Central memory CD4-positive, alpha-beta T cell (primary cell): ENCODE measurements around the gene RAPGEF3.

Source experiments
- DNase-seq: peaks from one replicate; pipeline ENCODE4 v3.0.0; 2022

The RAPGEF3 gene

GRCh38 chr12:47755655-47756562 lies 2.8 kb downstream of the RAPGEF3 start:
- peak; percentile 29 for DNase-seq

DNA sequence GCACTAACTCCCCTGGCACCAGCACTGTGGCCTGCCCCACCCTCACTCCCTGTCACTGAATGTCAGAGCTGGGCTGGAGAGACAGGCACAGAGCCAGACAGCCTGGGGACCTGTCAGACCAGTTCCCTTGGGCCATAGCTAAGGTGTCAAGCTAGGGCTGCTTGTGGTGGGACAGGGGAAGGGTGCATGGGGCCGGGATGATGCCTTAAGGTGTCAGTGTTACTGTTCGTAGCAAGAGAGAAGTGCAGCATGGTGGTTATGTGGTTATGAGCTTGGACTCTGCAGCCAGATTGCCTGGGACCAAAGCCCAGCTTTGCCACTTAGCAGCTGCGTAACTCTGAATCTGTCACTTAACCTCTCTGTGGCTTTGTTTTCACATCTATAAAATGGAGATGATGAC lies 3.8 kb downstream of the RAPGEF3 start:
- DNase-seq: no peak

- DNase-seq: no peak
Measured at GRCh38 chr12:47754126-47754525, 4.6 kb downstream of the RAPGEF3 start.

GRCh38 chr12:47753021-47754001 lies 5.4 kb downstream of the RAPGEF3 start:
- no peak for DNase-seq

DNA sequence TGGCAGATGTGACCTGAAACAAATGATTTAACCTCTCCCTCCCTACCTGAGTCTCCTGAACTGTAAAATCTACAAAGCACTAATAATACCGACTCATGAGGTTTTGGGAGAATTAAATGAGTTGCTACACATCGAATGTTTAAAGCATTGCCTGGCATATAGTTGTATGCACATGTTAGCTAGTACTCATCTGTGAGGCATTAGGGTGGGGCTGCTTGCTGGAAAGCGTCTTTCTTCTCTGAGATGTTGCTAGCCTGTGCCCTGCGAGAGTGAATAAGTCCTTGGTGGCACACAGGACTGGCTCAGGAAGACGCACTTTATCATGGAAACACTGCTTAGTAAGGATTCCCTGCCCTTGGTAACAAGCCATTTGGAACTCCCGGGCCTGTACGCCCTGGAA lies 6.1 kb downstream of the RAPGEF3 start:
- no peak for DNase-seq

- DNase-seq: no peak
Measured at GRCh38 chr12:47752121-47752520, 6.6 kb downstream of the RAPGEF3 start.

GRCh38 chr12:47751561-47751960 lies 7.1 kb downstream of the RAPGEF3 start:
- no peak for DNase-seq

GRCh38 chr12:47750916-47751470 lies 7.7 kb downstream of the RAPGEF3 start:
- DNase-seq: no peak

DNA sequence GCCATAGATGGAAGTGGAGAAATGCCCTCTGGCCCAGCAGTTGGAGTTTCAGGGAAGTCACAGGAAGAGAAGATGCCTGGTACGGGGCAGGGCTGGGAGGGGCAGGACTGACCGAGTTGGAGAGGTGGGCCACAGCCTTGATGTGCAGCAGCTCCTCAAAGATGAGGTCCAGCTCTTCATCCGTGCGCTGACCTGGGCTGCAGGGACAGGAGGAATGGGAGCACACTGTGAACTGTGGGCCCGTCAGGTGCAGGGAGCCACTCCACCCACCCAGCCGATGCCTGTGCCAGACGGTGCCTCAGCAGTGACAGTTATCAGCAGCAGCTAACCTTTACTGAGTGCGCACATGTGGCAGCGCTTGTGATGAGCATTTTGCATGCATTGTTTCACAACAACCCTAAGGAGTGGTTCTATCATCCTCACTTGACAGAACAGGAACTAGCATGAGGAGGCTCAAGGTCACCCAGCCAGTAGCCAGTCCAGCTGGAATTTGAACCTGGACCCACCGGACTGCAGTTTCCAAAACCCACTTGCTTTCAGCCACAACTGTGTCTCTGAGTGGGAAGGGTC lies 8.4 kb downstream of the RAPGEF3 start:
- no peak for DNase-seq

- DNase-seq: no peak
Measured at GRCh38 chr12:47748899-47749298, 9.8 kb downstream of the RAPGEF3 start.

GRCh38 chr12:47748507-47748828 lies 10.2 kb downstream of the RAPGEF3 start:
- DNase-seq: no peak

DNA sequence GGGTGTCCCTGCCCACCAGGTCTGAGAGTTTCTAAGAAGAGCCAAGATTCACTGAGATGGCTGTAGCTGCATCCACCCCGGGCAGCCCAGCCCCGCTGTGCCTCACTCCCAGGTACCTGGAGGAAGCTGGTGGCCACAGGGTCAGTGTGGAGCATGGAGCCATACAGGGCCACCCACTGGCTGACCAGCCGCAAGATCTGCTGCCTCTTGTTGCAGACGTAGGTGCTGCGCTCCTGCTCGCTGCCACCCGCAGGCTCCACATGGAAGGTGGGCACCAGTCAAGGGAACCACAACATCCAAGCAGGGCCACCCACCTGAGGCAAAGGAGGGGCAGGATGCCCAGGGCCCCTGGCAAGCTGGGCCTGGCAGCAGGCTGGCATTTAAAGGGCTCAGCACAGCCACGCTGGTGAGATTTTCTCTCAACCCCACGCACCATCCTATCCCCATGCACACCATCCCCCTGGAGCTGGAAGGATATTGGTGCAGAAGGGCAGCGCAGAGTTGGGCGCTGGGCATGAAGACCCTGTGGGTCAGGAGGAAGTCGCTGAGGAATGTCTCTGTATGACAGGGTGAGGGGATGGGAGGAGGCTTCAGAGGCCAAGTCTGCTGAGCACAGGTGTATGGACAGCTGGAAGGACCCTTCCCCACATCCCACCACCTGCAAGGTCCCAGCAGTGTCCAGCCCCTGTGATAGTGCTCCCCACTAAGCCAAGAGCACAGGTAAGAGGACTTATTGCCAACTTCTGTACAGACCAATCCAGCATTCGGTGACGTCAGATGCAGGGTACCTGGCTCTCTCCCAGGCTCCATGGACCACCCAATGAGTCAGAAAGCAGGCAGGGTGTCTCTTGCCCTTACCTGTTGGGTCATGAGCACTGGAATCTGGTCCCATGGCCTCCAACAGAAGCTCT lies 10.8 kb downstream of the RAPGEF3 start:
- no peak for DNase-seq

DNA sequence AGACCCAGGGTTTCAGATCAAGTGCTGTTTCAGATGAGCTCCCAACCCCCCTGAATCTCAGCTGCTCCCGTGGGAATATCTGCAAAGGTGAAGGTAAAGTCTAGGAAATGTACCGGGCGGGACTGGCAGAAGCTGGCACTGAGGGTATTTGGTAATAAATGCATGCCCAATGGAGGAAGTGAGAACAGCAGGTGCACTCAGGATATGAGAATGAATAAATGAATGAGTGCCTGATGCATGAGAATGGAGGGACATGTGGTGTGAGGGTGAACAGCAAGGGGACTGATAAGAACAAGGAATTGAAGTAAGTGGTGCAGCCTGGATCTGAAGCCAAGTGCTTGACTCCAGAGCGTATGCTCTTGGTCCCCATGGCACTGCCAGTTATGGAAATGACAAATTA lies 11.6 kb downstream of the RAPGEF3 start:
- DNase-seq: no peak

- no peak for DNase-seq
Measured at GRCh38 chr12:47746523-47746922, 12.2 kb downstream of the RAPGEF3 start.

- no peak for DNase-seq
Measured at GRCh38 chr12:47746073-47746472, 12.6 kb downstream of the RAPGEF3 start.

DNA sequence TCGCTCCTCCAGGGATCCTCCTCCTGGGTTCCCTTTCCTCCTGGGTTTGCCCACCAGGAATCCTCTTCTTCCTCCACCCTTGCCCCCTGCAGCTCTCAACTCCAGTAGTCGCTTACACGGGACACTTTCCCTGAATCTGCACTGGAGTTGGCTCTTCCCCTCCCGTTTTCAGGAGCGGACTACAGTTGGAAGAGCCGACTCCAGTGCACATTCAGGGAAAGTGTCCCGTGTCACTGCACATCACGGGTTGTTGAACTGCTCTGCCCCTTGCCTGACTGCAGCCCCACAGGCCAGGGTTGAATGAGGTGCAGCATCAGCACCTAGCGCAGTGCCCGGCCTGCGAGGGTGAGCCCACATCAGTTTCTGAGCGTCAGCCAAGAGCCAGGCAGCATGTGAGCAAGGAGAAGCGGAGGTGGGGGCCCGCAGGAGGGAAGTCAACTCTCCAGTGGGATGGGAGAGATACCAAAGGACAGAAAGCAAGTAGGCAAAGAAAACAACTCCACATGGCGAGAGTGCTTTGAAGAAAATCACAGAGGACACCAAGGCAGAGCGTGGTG lies 13.1 kb downstream of the RAPGEF3 start:
- no peak for DNase-seq

DNA sequence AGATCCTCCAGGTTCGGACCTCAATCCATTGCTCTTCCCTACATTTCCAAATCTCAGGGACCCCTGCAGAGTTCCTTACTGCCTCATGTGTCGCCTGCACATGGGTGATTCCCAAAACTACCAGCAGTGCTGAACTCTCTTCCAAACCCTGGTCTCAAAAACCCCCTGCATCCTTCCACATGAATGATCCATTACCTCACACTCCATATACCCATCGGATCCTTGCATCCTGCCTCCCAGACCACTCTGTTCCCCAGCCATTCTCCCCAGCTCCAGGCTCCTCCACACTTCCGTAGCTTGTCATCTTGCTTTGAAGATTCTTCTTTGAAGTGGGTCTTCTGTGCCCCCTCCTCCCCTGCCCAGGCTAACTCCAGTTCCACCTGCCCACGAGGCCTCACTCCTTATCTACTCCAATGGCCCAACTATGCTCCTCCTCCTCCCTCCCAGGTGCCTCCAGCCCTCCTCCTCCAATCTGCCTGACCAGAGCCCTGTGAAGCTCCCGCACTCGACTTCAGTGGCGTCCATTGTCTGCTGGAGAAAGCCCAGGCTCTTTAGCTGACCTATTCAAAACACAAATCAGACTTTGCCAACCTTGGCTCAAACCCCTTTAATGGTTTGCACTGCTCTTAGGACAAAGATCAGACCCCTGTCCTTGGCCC lies 13.8 kb downstream of the RAPGEF3 start:
- no peak for DNase-seq

DNA sequence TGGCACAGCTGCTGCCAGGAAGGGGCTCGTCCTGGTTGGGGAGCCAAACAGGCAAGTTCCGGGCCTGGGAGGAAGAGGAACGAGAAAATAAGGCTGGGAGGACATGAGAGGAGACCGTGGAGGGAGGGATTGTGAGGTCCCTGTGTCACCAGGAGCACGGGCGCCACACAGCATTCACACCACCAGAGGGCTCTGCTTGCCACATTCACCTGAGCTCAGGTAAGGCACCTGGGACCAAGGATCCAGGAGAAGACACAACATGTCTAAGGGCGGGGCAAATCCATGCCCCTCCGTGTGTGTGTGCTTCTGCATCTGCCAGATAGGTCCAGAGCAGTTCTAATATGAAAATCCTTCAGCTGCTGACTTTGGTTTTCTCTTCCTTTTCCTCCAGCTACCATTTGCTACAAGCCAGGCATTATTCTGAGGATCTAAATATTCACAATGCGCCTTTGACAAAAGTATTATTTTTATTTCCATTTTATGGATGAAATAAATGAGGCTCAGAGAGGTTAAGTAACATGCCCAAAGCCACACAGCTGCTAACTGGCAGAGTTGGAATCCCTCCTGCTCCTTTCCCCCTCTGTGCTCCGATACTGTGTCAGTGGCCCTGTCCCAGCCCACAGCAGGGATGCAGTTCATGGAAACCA lies 14.6 kb downstream of the RAPGEF3 start:
- DNase-seq: peak; percentile 53

- DNase-seq: no peak
Measured at GRCh38 chr12:47743311-47743860, 15.3 kb downstream of the RAPGEF3 start.

DNA sequence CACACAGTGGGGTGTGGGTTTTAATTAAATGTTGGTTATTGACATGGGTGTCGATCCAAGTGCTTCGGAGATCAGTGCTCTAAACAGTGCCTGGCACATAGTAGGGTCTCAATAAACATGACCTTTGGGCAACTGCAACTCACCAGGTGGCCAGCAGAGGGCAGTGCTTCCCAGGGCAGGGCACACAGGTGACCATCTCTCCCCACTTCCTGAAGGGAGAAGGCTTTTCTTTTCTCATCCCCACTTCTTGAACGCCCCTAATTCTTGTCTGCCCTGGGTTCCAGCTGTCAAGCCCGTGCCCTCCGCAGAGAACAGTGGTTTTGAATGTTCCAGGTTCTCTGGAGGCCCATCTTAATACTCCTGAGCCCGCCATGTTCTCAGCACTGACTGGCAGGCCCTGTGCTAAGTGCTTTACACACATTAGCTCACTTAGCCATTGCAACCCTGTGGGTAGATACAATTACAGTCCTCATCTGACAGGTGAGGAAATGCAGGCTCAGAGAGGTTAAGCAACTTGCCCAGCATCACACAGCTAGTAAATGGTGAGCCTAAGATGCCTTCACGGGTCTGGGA lies 16.3 kb downstream of the RAPGEF3 start:
- DNase-seq: peak; percentile 59
